Endothelial cell of umbilical vein (primary cell): Measurements from ENCODE around the gene HSPB6. TPM values are rescaled to one million over a fixed set of nuclear protein-coding genes. Genes with fewer than 3 reads are reported as not detected.
"Not testable (repeated sequence)": the region's sequence is repeated elsewhere in the genome, so short reads cannot be mapped to it uniquely, and the experiment has no call there.

Experiments
- BruUV-seq: library from RNA; stranded (reverse); fragments of 400-500 nt; replicated peaks from 2 replicates; lab custom pipeline; 2021; lab: Mats Ljungman, UMichigan
- CTCF ChIA-PET: fragments of 300-600, 350-600 bp; sonication (Branson Sonifier 250); formaldehyde crosslinking; loops from one replicate; lab custom pipeline; 2021; ENCODE audit warnings: antibody characterized with exemption, inconsistent platforms; lab: Charles Lee
- POLR2A ChIA-PET: fragments of 300-600, 350-600 bp; sonication (Branson Sonifier 250); formaldehyde crosslinking; loops from one replicate; lab custom pipeline; 2021; ENCODE audit warnings: antibody characterized with exemption, inconsistent platforms; lab: Charles Lee
- DNase-seq: peaks from one replicate; pipeline ENCODE4 v3.0.0-alpha.2; 2011; ENCODE audit warnings: low read depth, low spot score
- FAIRE-seq: peaks from 2 replicates; lab custom pipeline; 2011; peaks lifted over from hg19 to GRCh38; lab: Jason Lieb, UNC
- H2AFZ ChIP-seq: 2 replicates; pipeline ENCODE4 v1.6.0; 2012; ENCODE audit warnings: low read depth, low read length, control low read depth, inconsistent platforms
- H3K27ac ChIP-seq: 2 replicates; pipeline ENCODE4 v1.5.1; 2011; ENCODE audit warnings: low read depth, mild to moderate bottlenecking, control low read depth, low read length, moderate library complexity; ENCODE audit not compliant: insufficient read depth
- H3K27me3 ChIP-seq, 2 experiments: 2 replicates each; pipeline versions ENCODE4 v1.6.0 to v1.6.1; 2011; ENCODE audit warnings: low read length in 2 of 2, mixed read lengths in 1 of 2; ENCODE audit not compliant: control insufficient read depth in 2 of 2, insufficient read depth in 2 of 2
- H3K36me3 ChIP-seq, 2 experiments: 2 replicates in 1 of 2; 3 replicates in 1 of 2; pipeline ENCODE4 v1.5.1; 2011; ENCODE audit warnings: low read length in 2 of 2, mild to moderate bottlenecking in 1 of 2, moderate library complexity in 1 of 2; ENCODE audit not compliant: control insufficient read depth in 2 of 2, insufficient read depth in 2 of 2; ENCODE audit errors: extremely low read depth in 1 of 2
- H3K4me1 ChIP-seq: 3 replicates; pipeline ENCODE4 v1.5.1; 2011; ENCODE audit warnings: mild to moderate bottlenecking, low read length; ENCODE audit not compliant: control insufficient read depth, insufficient read depth; ENCODE audit errors: extremely low read depth
- H3K4me2 ChIP-seq: 2 replicates; pipeline ENCODE4 v1.6.1; 2011; ENCODE audit warnings: low read length, control low read depth, mixed read lengths; ENCODE audit not compliant: insufficient read depth
- H3K4me3 ChIP-seq, 3 experiments: fragments of 200-600 bp in 1 of 3; sonication (generic), shearing (Covaris generic) in 1 of 3; replicated peaks in 1 of 3; 2 replicates each; pipeline ENCODE4 v1.5.1; 2011 to 2016; ENCODE audit warnings: control low read depth in 3 of 3, low read length in 3 of 3, mild to moderate bottlenecking in 2 of 3, inconsistent platforms in 1 of 3, low read depth in 1 of 3, moderate library complexity in 1 of 3; ENCODE audit not compliant: insufficient read depth in 1 of 3
- H3K79me2 ChIP-seq: 2 replicates; pipeline ENCODE4 v1.6.0; 2012; ENCODE audit warnings: low read length, inconsistent platforms; ENCODE audit not compliant: control insufficient read depth, insufficient read depth
- H3K9ac ChIP-seq: replicated peaks from 2 replicates; pipeline ENCODE3; 2011; ENCODE audit warnings: low read length, control low read depth; ENCODE audit not compliant: insufficient read depth; ENCODE audit errors: extremely low read depth
- H3K9me1 ChIP-seq: replicated peaks from 3 replicates; pipeline ENCODE4 v1.6.0; 2011; ENCODE audit warnings: mild to moderate bottlenecking, low read length; ENCODE audit not compliant: control insufficient read depth, insufficient read depth; ENCODE audit errors: extremely low read depth
- H3K9me3 ChIP-seq: replicated peaks from 2 replicates; pipeline ENCODE4 v1.5.1; 2012; ENCODE audit warnings: low read length, inconsistent platforms; ENCODE audit not compliant: control insufficient read depth, insufficient read depth
- H4K20me1 ChIP-seq: replicated peaks from 2 replicates; pipeline ENCODE3; 2011; ENCODE audit warnings: mild to moderate bottlenecking, low read length; ENCODE audit not compliant: control insufficient read depth, insufficient read depth; ENCODE audit errors: extremely low read depth
- MYC ChIP-seq: IDR thresholded peaks from one replicate; pipeline ENCODE4 v1.6.1; 2011; ENCODE audit warnings: mild to moderate bottlenecking, low read depth, low read length
- POLR2A ChIP-seq: IDR thresholded peaks from 2 replicates; pipeline ENCODE4 v1.6.1; 2012; ENCODE audit warnings: low read depth, mild to moderate bottlenecking, control low read depth, low read length
- POLR2AphosphoS5 ChIP-seq: IDR thresholded peaks from 2 replicates; pipeline ENCODE4 v1.6.1; 2012; ENCODE audit warnings: low read depth, mild to moderate bottlenecking, control low read depth, low read length, moderate library complexity; ENCODE audit not compliant: insufficient read depth
- dilution Hi-C: fragments of 300-500 bp; cut with MboI; formaldehyde crosslinking; loops from one replicate; pipeline ENCODE4 v1.15.0; 2019; ENCODE audit warnings: low sequenced_read_pairs; ENCODE audit not compliant: extremely low pct_ligation_motif_present
- intact Hi-C: fragments of 100-400 bp; cut with micrococcal nuclease; formaldehyde crosslinking; loops from one replicate; pipeline ENCODE4 v1.10.0; 2022
- polyA plus RNA-seq, 4 experiments: library from polyadenylated mRNA; depleted of rRNA in 3 of 4; stranded (reverse) in 3 of 4; unstranded in 1 of 4; fragments of >200 nt; gene quantifications; 2 replicates each; pipeline versions ENCODE4 v1.2.1 to v1.2.3, GENCODE V29; 2011 to 2012; ENCODE audit warnings: missing spikeins in 1 of 4
- total RNA-seq: library from RNA; stranded (reverse); gene quantifications from 2 replicates; pipeline ENCODE4 v1.2.3, GENCODE V29; 2021
- TF ChIP-seq, protein P1 (sequence below): IDR thresholded peaks from 2 replicates; pipeline ENCODE4 v1.6.1; 2011; ENCODE audit not compliant: insufficient read depth, insufficient read length
- TF ChIP-seq, protein P2 (sequence below), 2 donors: IDR thresholded peaks; 1 replicate in 1 of 2; 2 replicates in 1 of 2; pipeline ENCODE4 v1.5.1; 2011; ENCODE audit warnings: low read length in 2 of 2, mild to moderate bottlenecking in 2 of 2, moderate library complexity in 2 of 2, control low read depth in 1 of 2, inconsistent platforms in 1 of 2, low read depth in 1 of 2; ENCODE audit not compliant: insufficient read depth in 1 of 2; ENCODE audit errors: extremely low read depth in 1 of 2

HSPB6 gene
- total and polyA plus RNA-seq, 2 donors (not counting 3 experiments of a cell fraction or from before 2014, with no cell fraction given) = 3.4 to 6.2 TPM

DNA sequence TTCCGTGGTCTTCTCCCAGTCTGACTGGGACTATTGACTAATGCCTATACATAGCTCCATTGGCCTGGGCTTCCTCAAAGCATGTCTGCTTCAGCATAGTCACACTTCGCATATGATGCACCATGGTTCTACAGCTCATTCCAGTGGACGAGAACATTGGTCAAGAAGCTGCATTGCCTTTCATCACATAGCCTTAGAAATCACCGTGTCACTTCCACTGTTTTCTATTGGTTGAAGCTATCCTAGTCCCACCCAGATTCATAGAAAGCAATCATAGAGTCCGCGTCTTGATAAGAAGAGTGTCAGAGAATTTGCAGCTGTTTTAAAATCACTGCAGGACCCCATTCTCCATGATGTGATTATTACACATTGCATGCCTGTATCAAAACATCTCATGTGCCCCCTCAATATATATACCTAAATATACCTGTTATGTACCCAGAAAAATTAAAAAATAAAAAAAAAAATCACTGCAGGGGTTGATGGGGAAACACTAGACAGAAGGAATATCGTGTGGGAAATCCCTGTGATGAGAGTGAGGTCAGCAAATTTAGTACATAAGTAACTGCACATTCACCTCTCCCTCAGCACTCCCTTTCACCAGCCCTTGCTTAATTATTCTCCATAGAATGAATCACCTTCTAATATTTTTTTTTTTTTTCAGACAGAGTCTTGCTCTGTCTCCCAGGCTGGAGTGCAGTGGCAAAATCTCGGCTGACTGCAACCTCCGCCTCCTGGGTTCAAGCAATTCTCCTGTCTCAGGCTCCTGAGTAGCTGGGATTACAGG lies 16.4 kb upstream of the HSPB6 start:
- Histone ChIP-seq H3K9me1 (no peaks in the 10 kb centered on the region), H3K4me2 (no peak overlapping the region), H2AFZ (no peak overlapping the region), H3K27me3 (no peaks in the 10 kb centered on the region), H3K4me1 (peaks cover 4% of the 10 kb centered on the region), H3K9me3 (no peaks in the 10 kb centered on the region), H3K4me3 (no peak overlapping the region), H3K27ac (no peak overlapping the region), H4K20me1 (no peaks in the 10 kb centered on the region), H3K79me2 (no peaks in the 10 kb centered on the region), H3K36me3 (peaks cover 0 to 2% of the 10 kb centered on the region in 2 experiments), H3K9ac (no peak overlapping the region)
- BruUV-seq = no TSS peak
- FAIRE-seq (no peak), DNase-seq (no peak)
- TF ChIP-seq, protein P1, sequence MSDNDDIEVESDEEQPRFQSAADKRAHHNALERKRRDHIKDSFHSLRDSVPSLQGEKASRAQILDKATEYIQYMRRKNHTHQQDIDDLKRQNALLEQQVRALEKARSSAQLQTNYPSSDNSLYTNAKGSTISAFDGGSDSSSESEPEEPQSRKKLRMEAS = no peak
- TF ChIP-seq POLR2AphosphoS5 = no peak
- TF ChIP-seq, protein P2, sequence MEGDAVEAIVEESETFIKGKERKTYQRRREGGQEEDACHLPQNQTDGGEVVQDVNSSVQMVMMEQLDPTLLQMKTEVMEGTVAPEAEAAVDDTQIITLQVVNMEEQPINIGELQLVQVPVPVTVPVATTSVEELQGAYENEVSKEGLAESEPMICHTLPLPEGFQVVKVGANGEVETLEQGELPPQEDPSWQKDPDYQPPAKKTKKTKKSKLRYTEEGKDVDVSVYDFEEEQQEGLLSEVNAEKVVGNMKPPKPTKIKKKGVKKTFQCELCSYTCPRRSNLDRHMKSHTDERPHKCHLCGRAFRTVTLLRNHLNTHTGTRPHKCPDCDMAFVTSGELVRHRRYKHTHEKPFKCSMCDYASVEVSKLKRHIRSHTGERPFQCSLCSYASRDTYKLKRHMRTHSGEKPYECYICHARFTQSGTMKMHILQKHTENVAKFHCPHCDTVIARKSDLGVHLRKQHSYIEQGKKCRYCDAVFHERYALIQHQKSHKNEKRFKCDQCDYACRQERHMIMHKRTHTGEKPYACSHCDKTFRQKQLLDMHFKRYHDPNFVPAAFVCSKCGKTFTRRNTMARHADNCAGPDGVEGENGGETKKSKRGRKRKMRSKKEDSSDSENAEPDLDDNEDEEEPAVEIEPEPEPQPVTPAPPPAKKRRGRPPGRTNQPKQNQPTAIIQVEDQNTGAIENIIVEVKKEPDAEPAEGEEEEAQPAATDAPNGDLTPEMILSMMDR (IDR thresholded peaks at IDR 0.05; ENCODE audit: extremely low read depth in 1 of 2, insufficient read depth in 1 of 2, low read depth in 1 of 2, low read length in 2 of 2) = no peak
- TF ChIP-seq POLR2A = no peak
- TF ChIP-seq MYC = no peak
- POLR2A ChIA-PET = no interaction called here
- intact Hi-C loops (no loop called here), dilution Hi-C loops (no loop called here)
- CTCF ChIA-PET = interaction anchor here (1.6 kb wide), 1 partner anchor 28 kb away, joined by 3 read pairs; the partner anchor contains the start of genes PSENEN and U2AF1L4

DNA sequence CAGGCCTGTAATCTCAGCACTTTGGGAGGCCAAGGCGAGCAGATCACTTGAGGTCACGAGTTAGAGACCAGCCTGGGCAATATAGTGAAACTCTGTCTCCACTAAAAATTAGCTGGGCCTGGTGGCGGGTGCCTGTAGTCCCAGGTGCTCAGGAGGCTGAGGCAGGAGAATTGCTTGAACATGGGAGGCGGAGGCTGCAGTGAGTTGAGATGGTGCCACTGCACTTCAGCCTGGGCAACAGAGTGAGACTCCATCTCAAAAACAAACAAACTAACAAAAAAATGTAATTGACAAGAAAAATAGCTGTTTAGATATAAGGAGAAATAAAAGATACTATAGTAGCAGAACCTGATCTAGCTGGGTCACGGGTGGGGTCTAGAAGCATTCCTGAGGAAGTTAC lies 15.5 kb upstream of the HSPB6 start:
- DNase-seq, H3K79me2 ChIP-seq, intact Hi-C loops, H3K9ac ChIP-seq, H3K36me3 ChIP-seq, H3K4me1 ChIP-seq, BruUV-seq, H4K20me1 ChIP-seq, H3K27me3 ChIP-seq, H3K27ac ChIP-seq, H3K9me3 ChIP-seq, H3K4me3 ChIP-seq, POLR2A ChIA-PET, FAIRE-seq, dilution Hi-C loops, H3K4me2 ChIP-seq, H2AFZ ChIP-seq, H3K9me1 ChIP-seq: not testable (repeated sequence)
- CTCF ChIA-PET = interaction anchor here (1.6 kb wide), 1 partner anchor 27 kb away, joined by 3 read pairs; the partner anchor contains the start of genes PSENEN and U2AF1L4
